Activated naive CD4-positive, alpha-beta T cell treated with anti-CD3 and anti-CD28 coated beads, Interleukin-2, amount 50 U/mL, for 24 hours (primary cell): Measurements from ENCODE around the gene CLC.
"Not testable (repeated sequence)": the region's sequence is repeated elsewhere in the genome, so short reads cannot be mapped to it uniquely, and the experiment has no call there.

Experiments used
- H3K27ac Mint-ChIP-seq: one replicate; pipeline ENCODE4 v1.8.0; 2021; ENCODE audit warnings: mild to moderate bottlenecking, mixed read lengths
- H3K27me3 Mint-ChIP-seq: one replicate; pipeline ENCODE4 v1.8.0; 2021; ENCODE audit warnings: mixed read lengths
- H3K36me3 Mint-ChIP-seq: one replicate; pipeline ENCODE4 v1.8.0; 2021; ENCODE audit warnings: mixed read lengths
- H3K4me1 Mint-ChIP-seq: one replicate; pipeline ENCODE4 v1.8.0; 2021; ENCODE audit warnings: mixed read lengths
- H3K4me3 Mint-ChIP-seq: one replicate; pipeline ENCODE4 v1.8.0; 2021; ENCODE audit warnings: mild to moderate bottlenecking, mixed read lengths
- H3K9me3 Mint-ChIP-seq: one replicate; pipeline ENCODE4 v1.8.0; 2021; ENCODE audit warnings: mixed read lengths

CLC gene

GRCh38 chr19:39740395-39740794, 2.6 kb upstream of the CLC start:
- peak overlapping the region; percentile 95 for H3K27ac Mint-ChIP-seq
- peaks cover 49% of the 10 kb centered on the region for H3K4me1 Mint-ChIP-seq
- H3K36me3 Mint-ChIP-seq = no peaks in the 10 kb centered on the region
- H3K9me3 Mint-ChIP-seq = no peaks in the 10 kb centered on the region
- no peaks in the 10 kb centered on the region for H3K27me3 Mint-ChIP-seq
- peak overlapping the region; percentile 65 for H3K4me3 Mint-ChIP-seq

GRCh38 chr19:39738814-39739213, 985 bp upstream of the CLC start:
- Mint-ChIP-seq H3K4me1 (peaks cover 54% of the 10 kb centered on the region), H3K27ac (no peak overlapping the region), H3K9me3 (no peaks in the 10 kb centered on the region), H3K36me3 (no peaks in the 10 kb centered on the region), H3K27me3 (no peaks in the 10 kb centered on the region), H3K4me3 (no peak overlapping the region)

- no peaks in the 10 kb centered on the region for H3K27me3 Mint-ChIP-seq
- H3K4me3 Mint-ChIP-seq = peak overlapping the region; percentile 24
- no peak overlapping the region for H3K27ac Mint-ChIP-seq
- H3K36me3 Mint-ChIP-seq = no peaks in the 10 kb centered on the region
- H3K9me3 Mint-ChIP-seq = no peaks in the 10 kb centered on the region
- peaks cover 54% of the 10 kb centered on the region for H3K4me1 Mint-ChIP-seq
These were observed 478 bp downstream of the CLC start for GRCh38 chr19:39737351-39737750.

GRCh38 chr19:39736088-39736487, 1.7 kb downstream of the CLC start:
- Mint-ChIP-seq H3K4me1 (peaks cover 54% of the 10 kb centered on the region), H3K27ac (no peak overlapping the region)

GRCh38 chr19:39735688-39736087, 2.1 kb downstream of the CLC start:
- Mint-ChIP-seq H3K4me3 (no peak overlapping the region), H3K4me1 (peaks cover 52% of the 10 kb centered on the region), H3K27ac (no peak overlapping the region), H3K36me3 (no peaks in the 10 kb centered on the region), H3K27me3 (no peaks in the 10 kb centered on the region), H3K9me3 (no peaks in the 10 kb centered on the region)

More at GRCh38 chr19:39736088-39736487, 1.7 kb downstream of the CLC start:
- Mint-ChIP-seq H3K36me3 (no peaks in the 10 kb centered on the region), H3K4me3 (no peak overlapping the region), H3K9me3 (no peaks in the 10 kb centered on the region), H3K27me3 (no peaks in the 10 kb centered on the region)

GRCh38 chr19:39733841-39734240, 4.0 kb downstream of the CLC start:
- no peaks in the 10 kb centered on the region for H3K36me3 Mint-ChIP-seq
- H3K4me1 Mint-ChIP-seq = peaks cover 35% of the 10 kb centered on the region
- H3K27ac Mint-ChIP-seq = no peak overlapping the region
- H3K9me3 Mint-ChIP-seq = no peaks in the 10 kb centered on the region
- H3K27me3 Mint-ChIP-seq = no peaks in the 10 kb centered on the region
- no peak overlapping the region for H3K4me3 Mint-ChIP-seq

GRCh38 chr19:39731685-39732084, 6.1 kb downstream of the CLC start:
- Mint-ChIP-seq H3K27me3 (no peaks in the 10 kb centered on the region), H3K36me3 (no peaks in the 10 kb centered on the region), H3K27ac (no peak overlapping the region), H3K9me3 (no peaks in the 10 kb centered on the region), H3K4me1 (peaks cover 14% of the 10 kb centered on the region), H3K4me3 (no peak overlapping the region)

- H3K36me3 Mint-ChIP-seq = no peaks in the 10 kb centered on the region
These were observed 8.2 kb downstream of the CLC start for GRCh38 chr19:39729594-39729993.

GRCh38 chr19:39728040-39728439, 9.8 kb downstream of the CLC start:
- Mint-ChIP-seq H3K36me3 (no peaks in the 10 kb centered on the region), H3K9me3 (no peaks in the 10 kb centered on the region), H3K27ac (no peak overlapping the region), H3K4me1 (no peaks in the 10 kb centered on the region), H3K4me3 (no peak overlapping the region), H3K27me3 (no peaks in the 10 kb centered on the region)

More at GRCh38 chr19:39729594-39729993, 8.2 kb downstream of the CLC start:
- H3K9me3 Mint-ChIP-seq = no peaks in the 10 kb centered on the region
- no peak overlapping the region for H3K27ac Mint-ChIP-seq
- no peak overlapping the region for H3K4me3 Mint-ChIP-seq
- H3K27me3 Mint-ChIP-seq = no peaks in the 10 kb centered on the region
- no peaks in the 10 kb centered on the region for H3K4me1 Mint-ChIP-seq

- H3K9me3 Mint-ChIP-seq = no peaks in the 10 kb centered on the region
- no peaks in the 10 kb centered on the region for H3K4me1 Mint-ChIP-seq
- no peaks in the 10 kb centered on the region for H3K27me3 Mint-ChIP-seq
- H3K36me3 Mint-ChIP-seq = no peaks in the 10 kb centered on the region
- no peak overlapping the region for H3K4me3 Mint-ChIP-seq
- no peak overlapping the region for H3K27ac Mint-ChIP-seq
These were observed 10.6 kb downstream of the CLC start for GRCh38 chr19:39727070-39727800.

- Mint-ChIP-seq H3K9me3 (no peaks in the 10 kb centered on the region), H3K4me3 (no peak overlapping the region), H3K36me3 (no peaks in the 10 kb centered on the region), H3K27me3 (no peaks in the 10 kb centered on the region), H3K27ac (no peak overlapping the region), H3K4me1 (no peaks in the 10 kb centered on the region)
These were observed 11.8 kb downstream of the CLC start for GRCh38 chr19:39725995-39726394.

- Mint-ChIP-seq H3K4me1 (peaks cover 19% of the 10 kb centered on the region), H3K27ac (peak overlapping the region; percentile 77), H3K4me3 (peak overlapping the region; percentile 23)
- not testable (repeated sequence) for H3K27me3 Mint-ChIP-seq, H3K36me3 Mint-ChIP-seq, H3K9me3 Mint-ChIP-seq
These were observed 17.7 kb downstream of the CLC start for GRCh38 chr19:39720144-39720543.

GRCh38 chr19:39710333-39710890, 27.4 kb downstream of the CLC start:
- H3K36me3 Mint-ChIP-seq = peaks cover 2% of the 10 kb centered on the region
- H3K27me3 Mint-ChIP-seq = no peaks in the 10 kb centered on the region
- peaks cover 4% of the 10 kb centered on the region for H3K9me3 Mint-ChIP-seq
- no peak overlapping the region for H3K4me3 Mint-ChIP-seq
- H3K27ac Mint-ChIP-seq = no peak overlapping the region
- peaks cover 53% of the 10 kb centered on the region for H3K4me1 Mint-ChIP-seq

GRCh38 chr19:39709026-39709872, 28.6 kb downstream of the CLC start:
- Mint-ChIP-seq H3K9me3 (peaks cover 4% of the 10 kb centered on the region), H3K27ac (no peak overlapping the region), H3K36me3 (peaks cover 4% of the 10 kb centered on the region), H3K4me1 (peaks cover 62% of the 10 kb centered on the region), H3K27me3 (no peaks in the 10 kb centered on the region), H3K4me3 (no peak overlapping the region)

- Mint-ChIP-seq H3K36me3 (peaks cover 4% of the 10 kb centered on the region), H3K27ac (no peak overlapping the region), H3K27me3 (no peaks in the 10 kb centered on the region)
These were observed 29.2 kb downstream of the CLC start for GRCh38 chr19:39708594-39708993.

More at GRCh38 chr19:39708594-39708993, 29.2 kb downstream of the CLC start:
- Mint-ChIP-seq H3K9me3 (peaks cover 4% of the 10 kb centered on the region), H3K4me1 (peaks cover 66% of the 10 kb centered on the region), H3K4me3 (no peak overlapping the region)
